OCI-LY1 (cell line): ENCODE measurements around the gene MAP3K6.

ENCODE experiments used
- H2AFZ ChIP-seq: fragments of 200-600 bp; sonication (generic), shearing (Covaris generic); 2 replicates; pipeline ENCODE4 v1.6.0; 2014; ENCODE audit warnings: antibody characterized with exemption, mild to moderate bottlenecking, low read length
- H3F3A ChIP-seq: fragments of 200-600 bp; sonication (generic), shearing (Covaris generic); 2 replicates; pipeline ENCODE4 v1.6.0; 2014; ENCODE audit warnings: mild to moderate bottlenecking, antibody characterized with exemption, low read length, moderate library complexity; ENCODE audit not compliant: insufficient read depth
- H3K27ac ChIP-seq: fragments of 200-600 bp; sonication (generic); 2 replicates; pipeline ENCODE4 v1.5.1; 2014; ENCODE audit warnings: low read length, mixed run types, mild to moderate bottlenecking, low read depth; ENCODE audit not compliant: poor library complexity, severe bottlenecking
- H3K27me3 ChIP-seq: fragments of 200-600 bp; sonication (generic); 2 replicates; pipeline ENCODE4 v1.6.0; 2014; ENCODE audit warnings: antibody characterized with exemption, mild to moderate bottlenecking, low read length, moderate library complexity; ENCODE audit not compliant: insufficient read depth
- H3K36me3 ChIP-seq: fragments of 200-600 bp; sonication (generic); 2 replicates; pipeline ENCODE4 v1.6.1; 2014; ENCODE audit warnings: mild to moderate bottlenecking, antibody characterized with exemption, low read length, moderate library complexity, mixed read lengths; ENCODE audit not compliant: insufficient read depth
- H3K4me1 ChIP-seq: fragments of 200-600 bp; sonication (generic); 2 replicates; pipeline ENCODE4 v1.5.1; 2014; ENCODE audit warnings: mild to moderate bottlenecking, low read length, moderate library complexity; ENCODE audit not compliant: insufficient read depth, severe bottlenecking
- H3K4me2 ChIP-seq: fragments of 200-600 bp; sonication (generic), shearing (Covaris generic); 2 replicates; pipeline ENCODE4 v1.6.1; 2014; ENCODE audit warnings: low read length
- H3K4me3 ChIP-seq: fragments of 200-600 bp; sonication (generic); 2 replicates; pipeline ENCODE4 v1.5.1; 2014; ENCODE audit warnings: low read length, low read depth, mild to moderate bottlenecking, mixed read lengths; ENCODE audit not compliant: poor library complexity, severe bottlenecking
- H3K79me2 ChIP-seq: fragments of 200-600 bp; shearing (Covaris generic); 2 replicates; pipeline ENCODE4 v1.6.1; 2016; ENCODE audit warnings: mixed run types, low read length, mixed read lengths; ENCODE audit not compliant: insufficient read depth
- H3K9ac ChIP-seq: fragments of 200-600 bp; sonication (generic), shearing (Covaris generic); 2 replicates; pipeline ENCODE4 v1.6.1; 2014; ENCODE audit warnings: mild to moderate bottlenecking, low read length, mixed read lengths
- H3K9me2 ChIP-seq: fragments of 200-600 bp; sonication (generic), shearing (Covaris generic); 2 replicates; pipeline ENCODE4 v1.6.1; 2014; ENCODE audit warnings: low read depth, mild to moderate bottlenecking, low read length, mixed read lengths
- H3K9me3 ChIP-seq: fragments of 200-600 bp; shearing (Covaris generic); 2 replicates; pipeline ENCODE4 v1.6.1; 2014; ENCODE audit warnings: low read length, mixed read lengths
- H4K20me1 ChIP-seq: fragments of 200-600 bp; sonication (generic), shearing (Covaris generic); 2 replicates; pipeline ENCODE4 v1.6.0; 2016; ENCODE audit warnings: mild to moderate bottlenecking, low read length; ENCODE audit not compliant: insufficient read depth
- EZH2 ChIP-seq: fragments of 200-600 bp; sonication (generic), shearing (Covaris generic); IDR thresholded peaks from 2 replicates; pipeline ENCODE4 v1.8.0; 2017; ENCODE audit warnings: borderline replicate concordance, mixed run types, mild to moderate bottlenecking, antibody characterized with exemption, low read length, moderate library complexity, mixed read lengths
- TF ChIP-seq, protein P1 (sequence below): fragments of 200-600 bp; sonication (generic), shearing (Covaris generic); IDR thresholded peaks from 2 replicates; pipeline ENCODE4 v1.5.1; 2017; ENCODE audit warnings: mild to moderate bottlenecking, antibody characterized with exemption, low read length, moderate library complexity, mixed read lengths

MAP3K6 gene

DNA sequence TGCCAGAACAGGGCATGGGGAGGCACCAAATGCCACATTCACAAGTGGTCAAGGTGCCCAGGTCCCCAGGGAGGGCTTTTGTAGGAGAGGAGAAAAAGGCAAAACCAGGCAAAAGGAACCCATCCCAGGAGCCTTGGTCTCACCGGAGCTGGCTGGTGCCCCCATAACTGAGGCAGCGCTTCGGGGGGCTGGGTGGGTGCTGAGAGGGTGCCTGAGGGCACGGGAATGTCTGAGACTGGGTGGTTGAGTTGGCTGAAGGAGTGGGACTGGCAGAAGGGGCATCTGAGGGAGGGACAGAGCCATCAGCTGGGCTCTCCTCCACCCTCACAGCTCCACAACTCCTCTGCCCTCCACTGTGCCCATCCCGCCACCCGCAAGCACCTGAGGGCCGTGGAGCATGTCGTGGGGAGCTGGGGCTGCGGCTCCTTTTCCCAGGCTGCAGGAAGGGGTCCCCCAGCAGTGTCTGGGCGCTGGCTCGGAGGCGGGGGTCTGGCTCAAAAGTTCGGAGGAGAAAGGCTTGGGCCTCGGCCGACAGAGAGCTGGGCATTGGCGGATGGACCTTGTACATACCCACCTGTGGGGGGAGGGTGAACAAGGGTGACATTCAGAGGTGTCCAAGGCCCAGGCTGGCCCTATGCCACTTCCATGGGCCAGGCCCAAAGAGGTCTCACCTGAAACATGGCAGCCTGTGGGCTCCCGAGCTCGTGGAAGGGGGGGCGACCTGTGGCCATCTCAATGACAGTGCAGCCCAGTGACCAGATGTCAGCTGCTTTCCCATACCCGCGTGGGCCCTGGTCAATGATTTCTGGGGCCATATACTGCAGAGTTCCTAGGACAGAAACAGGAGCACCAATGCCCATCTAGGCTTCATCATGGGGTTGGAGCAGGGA lies 8.5 kb downstream of the MAP3K6 start:
- Histone ChIP-seq H3K4me2 (peak overlapping the region; percentile 82; the same call in 1 of the 2 replicates), H3F3A (no peaks in the 10 kb centered on the region), H3K9me2 (no peaks in the 10 kb centered on the region), H3K9ac (no peak overlapping the region; the same call in 1 of the 2 replicates), H3K9me3 (no peaks in the 10 kb centered on the region), H3K27me3 (no peaks in the 10 kb centered on the region; the same call in 1 of the 2 replicates), H3K36me3 (no peaks in the 10 kb centered on the region), H3K27ac (no peak overlapping the region), H3K4me1 (peaks cover 43% of the 10 kb centered on the region), H2AFZ (no peak overlapping the region), H3K4me3 (no peak overlapping the region), H4K20me1 (no peaks in the 10 kb centered on the region), H3K79me2 (no peaks in the 10 kb centered on the region)
- no peak for TF ChIP-seq EZH2
- TF ChIP-seq, protein P1, sequence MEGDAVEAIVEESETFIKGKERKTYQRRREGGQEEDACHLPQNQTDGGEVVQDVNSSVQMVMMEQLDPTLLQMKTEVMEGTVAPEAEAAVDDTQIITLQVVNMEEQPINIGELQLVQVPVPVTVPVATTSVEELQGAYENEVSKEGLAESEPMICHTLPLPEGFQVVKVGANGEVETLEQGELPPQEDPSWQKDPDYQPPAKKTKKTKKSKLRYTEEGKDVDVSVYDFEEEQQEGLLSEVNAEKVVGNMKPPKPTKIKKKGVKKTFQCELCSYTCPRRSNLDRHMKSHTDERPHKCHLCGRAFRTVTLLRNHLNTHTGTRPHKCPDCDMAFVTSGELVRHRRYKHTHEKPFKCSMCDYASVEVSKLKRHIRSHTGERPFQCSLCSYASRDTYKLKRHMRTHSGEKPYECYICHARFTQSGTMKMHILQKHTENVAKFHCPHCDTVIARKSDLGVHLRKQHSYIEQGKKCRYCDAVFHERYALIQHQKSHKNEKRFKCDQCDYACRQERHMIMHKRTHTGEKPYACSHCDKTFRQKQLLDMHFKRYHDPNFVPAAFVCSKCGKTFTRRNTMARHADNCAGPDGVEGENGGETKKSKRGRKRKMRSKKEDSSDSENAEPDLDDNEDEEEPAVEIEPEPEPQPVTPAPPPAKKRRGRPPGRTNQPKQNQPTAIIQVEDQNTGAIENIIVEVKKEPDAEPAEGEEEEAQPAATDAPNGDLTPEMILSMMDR = no peak

DNA sequence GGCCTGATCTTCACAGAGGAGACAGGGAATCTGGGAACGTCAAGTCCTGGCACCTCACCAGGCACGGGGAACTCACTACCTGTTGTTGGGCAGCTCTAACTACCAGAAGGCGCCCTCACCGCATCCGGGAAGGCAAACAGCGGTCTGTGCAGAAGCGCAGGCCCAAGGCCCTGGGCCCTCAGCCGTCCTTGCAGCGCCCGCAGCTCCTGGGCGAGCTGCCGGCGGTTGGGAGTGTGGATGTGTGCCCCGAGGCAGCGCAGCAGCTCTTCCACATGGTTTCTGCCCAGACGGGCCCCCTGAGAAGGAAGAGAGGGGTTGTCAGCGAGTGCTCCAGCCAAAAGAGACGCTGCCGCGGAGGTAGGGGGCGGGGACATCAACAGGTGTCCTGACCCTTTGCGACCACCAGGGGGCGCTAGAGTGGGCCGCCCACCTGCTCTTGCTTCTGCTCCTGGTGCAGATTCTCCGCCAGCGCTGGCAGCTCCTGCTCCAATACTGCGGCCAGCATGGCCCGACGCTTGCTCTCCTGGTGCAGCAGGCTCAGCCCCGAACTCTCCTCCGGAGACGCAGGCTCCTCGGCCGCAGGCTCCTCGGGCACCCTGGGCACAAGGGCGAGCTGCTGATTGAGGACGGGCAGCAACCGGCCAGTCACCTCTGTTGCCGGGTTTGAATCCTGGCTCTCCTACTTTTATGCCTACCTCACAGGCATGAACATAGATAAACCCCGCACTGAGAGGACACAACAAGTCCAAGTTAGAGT lies 9.3 kb downstream of the MAP3K6 start:
- Histone ChIP-seq H3K9ac (peak overlapping the region; percentile 56; the same call in 1 of the 2 replicates), H3K27me3 (no peaks in the 10 kb centered on the region; the same call in 1 of the 2 replicates), H3K4me2 (peak overlapping the region; percentile 82), H3K27ac (peak overlapping the region; percentile 37), H4K20me1 (no peaks in the 10 kb centered on the region), H3F3A (no peaks in the 10 kb centered on the region), H3K9me2 (no peaks in the 10 kb centered on the region), H3K36me3 (no peaks in the 10 kb centered on the region), H3K9me3 (no peaks in the 10 kb centered on the region), H3K4me1 (peaks cover 43% of the 10 kb centered on the region), H3K79me2 (no peaks in the 10 kb centered on the region), H3K4me3 (peak overlapping the region; percentile 58), H2AFZ (no peak overlapping the region)
- TF ChIP-seq, protein P1 = peak; percentile 87
- TF ChIP-seq EZH2 = no peak

DNA sequence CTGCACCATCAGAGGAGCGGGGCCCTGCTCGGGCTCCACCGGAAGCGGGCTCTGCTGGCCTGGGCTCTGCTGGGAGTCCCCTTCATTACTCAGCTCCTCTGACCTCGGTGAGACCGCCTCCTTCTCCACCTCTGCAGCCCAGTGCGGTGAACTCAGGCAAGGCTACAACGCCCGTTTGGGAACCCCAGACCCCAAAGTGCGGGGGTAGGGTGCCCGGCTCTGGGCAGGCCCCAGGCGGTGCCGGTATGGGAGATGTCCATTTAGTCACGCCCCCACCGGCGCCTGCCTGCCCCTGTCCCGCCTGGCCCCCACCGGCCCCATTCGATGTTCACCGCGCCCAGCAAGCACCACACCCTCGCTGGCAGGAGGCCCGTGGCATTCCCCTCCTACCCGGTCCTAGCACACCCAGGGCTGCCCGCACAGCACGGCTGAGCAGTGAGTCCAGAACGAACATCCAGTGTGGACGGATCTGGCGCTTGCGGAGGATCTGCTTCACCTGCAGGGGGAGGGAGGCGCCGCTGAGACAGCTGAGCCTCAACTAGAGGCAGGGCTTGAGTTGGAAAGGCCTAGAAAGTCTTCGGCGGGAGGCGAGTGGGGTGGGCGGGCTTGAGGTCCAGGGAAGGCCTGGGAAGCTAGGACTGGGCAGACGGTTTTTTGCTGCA lies 10.0 kb downstream of the MAP3K6 start:
- peak overlapping the region; percentile 58 for H3K4me3 ChIP-seq
- H3K27ac ChIP-seq = peak overlapping the region; percentile 37
- H3K36me3 ChIP-seq = no peaks in the 10 kb centered on the region

More for the DNA sequence above, 10.0 kb downstream of the MAP3K6 start:
- Histone ChIP-seq H3K79me2 (no peaks in the 10 kb centered on the region), H3K27me3 (no peaks in the 10 kb centered on the region; the same call in 1 of the 2 replicates), H3F3A (no peaks in the 10 kb centered on the region), H4K20me1 (no peaks in the 10 kb centered on the region), H3K9me2 (no peaks in the 10 kb centered on the region), H3K4me2 (peak overlapping the region; percentile 82), H3K9me3 (no peaks in the 10 kb centered on the region), H3K9ac (peak overlapping the region; percentile 56; the same call in 1 of the 2 replicates), H3K4me1 (peaks cover 43% of the 10 kb centered on the region), H2AFZ (no peak overlapping the region)
- TF ChIP-seq EZH2 = no peak
- TF ChIP-seq, protein P1 = no peak
